GM11168 (cell line): ENCODE measurements around the gene CCK.

Experiments
- in situ Hi-C: fragments of 300-500 bp; cut with MboI; formaldehyde crosslinking; loops from one replicate; pipeline ENCODE4 v1.12.0; 2022; ENCODE audit warnings: low sequenced_read_pairs; ENCODE audit not compliant: unreplicated experiment

CCK gene

DNA sequence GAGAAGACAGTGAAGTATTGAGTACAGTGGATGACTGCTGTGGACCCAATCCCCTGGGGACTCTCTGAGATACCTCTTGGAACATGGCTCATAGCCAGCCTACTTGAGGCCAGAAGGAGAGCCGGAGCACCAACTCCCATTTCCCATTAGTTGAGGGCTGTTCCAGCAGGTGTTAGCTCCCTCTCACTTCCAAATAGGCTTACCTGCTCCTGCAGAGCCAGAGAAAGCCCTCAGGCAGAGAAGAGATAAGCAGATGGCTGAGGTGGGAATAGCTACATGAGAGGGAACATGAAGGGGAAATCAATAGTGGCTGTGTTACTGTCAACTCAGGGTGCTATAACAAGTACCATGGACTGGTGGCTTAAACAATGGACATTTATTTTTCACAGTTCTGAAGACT lies 4.6 kb upstream of the CCK start:
- in situ Hi-C loops: no loop called here

DNA sequence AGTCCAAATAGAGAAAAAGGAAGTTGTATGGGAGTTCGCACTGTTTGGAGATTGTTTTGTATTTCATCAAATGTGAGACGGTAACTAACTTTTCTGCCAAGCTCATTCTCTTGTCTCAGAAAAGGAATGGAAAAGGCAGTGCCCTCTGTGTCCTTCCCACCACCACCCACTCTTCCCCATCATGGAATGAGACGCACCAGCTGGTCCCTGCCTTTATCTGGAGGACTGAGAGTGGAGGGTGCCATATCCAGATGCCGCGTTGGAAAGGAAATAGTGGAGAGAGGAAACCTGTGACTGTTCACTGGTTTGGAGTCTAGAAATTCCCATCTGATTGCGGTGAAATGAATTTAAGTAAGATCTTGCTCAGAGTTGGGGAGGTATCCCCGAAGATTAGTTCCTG lies 3.7 kb upstream of the CCK start:
- in situ Hi-C loops: no loop called here

DNA sequence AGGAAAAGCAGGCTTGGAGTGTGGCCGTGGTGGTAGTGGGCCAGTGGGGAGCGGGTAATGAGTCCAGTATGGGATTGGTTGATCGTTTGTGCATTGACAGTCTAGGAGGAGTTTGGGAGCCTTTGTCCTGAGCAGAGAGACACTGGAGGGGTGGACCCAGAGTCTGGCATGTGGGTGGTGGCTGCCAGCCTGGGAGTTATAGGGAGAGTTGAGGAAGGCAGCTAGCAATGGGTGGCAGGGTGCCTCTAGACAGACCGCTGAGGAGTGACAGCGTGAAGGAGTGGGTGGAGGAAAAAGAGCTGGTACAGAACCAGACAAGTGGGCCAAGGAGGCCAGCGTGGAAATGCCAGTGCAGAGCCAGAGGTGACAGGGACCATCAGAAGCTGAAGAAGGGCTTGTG lies 1.9 kb upstream of the CCK start:
- in situ Hi-C loops: no loop called here

DNA sequence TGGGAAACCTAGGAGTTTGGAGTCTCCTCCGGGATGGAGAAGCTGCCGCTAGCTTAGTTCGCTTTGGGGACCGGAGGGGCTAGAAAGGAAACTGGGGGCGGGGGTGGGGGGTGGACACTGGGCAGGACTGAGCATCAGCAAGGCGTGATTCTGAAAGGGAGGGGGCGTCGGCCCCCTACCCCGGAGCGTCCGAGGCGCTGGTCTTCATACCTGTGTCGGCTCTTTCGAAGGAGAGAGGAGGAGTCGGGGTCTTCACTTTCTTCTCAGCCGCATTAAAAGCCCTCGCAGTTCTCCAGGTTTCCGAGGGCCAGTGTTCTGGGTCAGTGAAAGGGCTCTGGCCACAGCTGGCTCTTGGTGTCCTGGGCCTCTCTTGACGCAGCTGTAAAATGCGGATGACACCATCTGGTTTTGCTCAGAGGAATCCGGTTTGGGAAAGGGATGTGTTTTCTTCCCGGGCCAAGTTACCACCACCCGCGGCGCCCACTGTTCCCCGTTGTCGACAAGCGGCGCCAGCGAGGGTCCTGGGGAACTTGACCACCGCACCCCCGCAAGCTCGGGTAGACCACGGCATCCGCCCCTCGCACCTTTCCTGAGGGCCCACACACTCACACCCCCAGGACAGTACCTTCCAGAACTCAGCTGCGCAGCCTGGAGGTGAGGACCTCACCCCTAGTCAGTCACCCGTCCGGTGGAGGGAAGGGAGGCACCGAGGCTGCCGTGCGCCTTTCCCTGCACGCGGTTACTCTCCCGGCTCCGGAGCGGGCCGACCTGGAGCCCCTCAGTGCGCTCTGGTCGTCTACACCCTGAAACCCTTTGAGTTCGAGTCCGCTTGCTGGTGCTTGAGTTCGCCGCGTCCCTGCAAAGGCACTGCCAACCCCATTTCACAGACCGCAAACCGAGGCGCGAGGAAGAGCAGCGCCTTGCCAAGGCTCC lies 660 bp downstream of the CCK start:
- in situ Hi-C loops: no loop called here

DNA sequence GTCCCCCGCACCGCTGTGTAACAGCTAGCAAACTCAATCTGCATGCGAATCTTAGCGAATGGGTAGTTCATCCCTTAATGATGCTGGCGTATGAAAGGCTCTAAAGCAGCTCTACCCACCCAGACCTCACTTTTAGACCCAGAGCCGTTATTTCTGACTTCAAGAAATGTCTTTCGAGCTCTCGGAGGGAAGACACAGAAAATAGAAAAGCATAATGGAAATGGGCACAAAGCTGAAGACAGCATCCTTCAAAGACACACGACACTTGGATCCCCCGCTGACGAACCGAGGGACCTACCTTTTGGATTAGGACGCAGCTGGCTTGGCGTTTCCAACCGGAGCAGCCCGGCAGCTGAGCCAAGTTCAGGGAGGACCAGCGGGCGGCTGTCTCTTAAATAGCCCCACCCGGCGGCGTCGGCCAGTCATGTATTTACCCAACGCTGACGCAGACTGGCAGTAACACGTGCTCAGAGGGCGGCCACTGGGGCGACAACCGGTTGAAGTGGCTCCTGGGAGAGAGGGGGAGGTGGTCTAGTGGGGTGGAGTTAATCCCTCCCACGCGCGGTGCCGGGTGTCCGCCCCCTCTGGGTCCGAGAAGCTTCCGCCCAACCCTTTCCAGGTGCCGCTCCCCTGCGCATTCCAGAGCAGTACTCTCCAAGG lies 1.5 kb downstream of the CCK start:
- in situ Hi-C loops: no loop called here

DNA sequence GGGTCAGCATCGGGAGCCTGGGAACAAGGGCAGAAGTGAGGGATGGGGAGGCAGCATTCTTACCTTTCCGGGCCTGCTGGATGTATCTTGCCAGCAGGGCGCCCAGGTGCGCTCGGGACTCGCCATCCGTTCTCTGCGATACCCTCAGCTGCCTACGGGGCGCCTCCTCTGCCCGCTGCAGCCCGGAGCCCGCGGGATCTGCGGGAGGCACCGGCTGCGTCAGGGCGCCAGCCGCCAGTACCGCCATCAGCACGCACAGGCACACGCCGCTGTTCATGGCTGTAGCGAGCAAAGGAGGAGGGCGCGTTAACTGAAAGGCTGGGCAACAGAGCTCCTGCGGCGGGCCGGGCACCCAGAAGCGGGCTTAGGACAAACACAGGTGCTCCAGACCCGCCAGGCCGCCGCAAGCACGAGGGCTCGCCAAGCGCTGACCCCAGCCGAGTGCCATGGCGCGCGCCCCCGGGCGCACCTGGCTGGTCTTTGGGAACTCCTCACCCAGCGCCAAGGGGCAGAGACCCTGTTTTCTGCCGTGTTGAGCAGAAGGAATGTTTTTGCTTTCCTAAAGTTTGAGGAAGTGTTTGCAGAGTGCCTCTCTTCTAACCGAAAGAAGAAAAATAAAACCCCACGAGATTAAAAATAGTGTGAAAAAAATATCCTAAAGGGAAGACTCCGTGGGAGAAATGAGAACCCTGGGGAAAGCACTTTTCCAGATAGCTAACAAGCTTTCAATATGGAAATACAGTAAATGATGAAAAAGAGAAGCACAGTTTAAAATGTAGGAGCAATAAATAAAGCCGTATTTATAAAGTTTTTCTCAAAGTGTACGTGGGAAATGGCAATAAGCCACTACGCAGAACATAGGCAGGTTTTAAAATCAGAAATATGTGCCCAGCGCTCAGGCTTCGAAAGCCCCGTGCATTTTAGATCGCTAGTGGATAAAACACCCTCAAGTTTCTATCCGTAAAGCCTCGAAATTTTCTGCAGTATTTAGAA lies 2.3 kb downstream of the CCK start:
- in situ Hi-C loops: no loop called here

DNA sequence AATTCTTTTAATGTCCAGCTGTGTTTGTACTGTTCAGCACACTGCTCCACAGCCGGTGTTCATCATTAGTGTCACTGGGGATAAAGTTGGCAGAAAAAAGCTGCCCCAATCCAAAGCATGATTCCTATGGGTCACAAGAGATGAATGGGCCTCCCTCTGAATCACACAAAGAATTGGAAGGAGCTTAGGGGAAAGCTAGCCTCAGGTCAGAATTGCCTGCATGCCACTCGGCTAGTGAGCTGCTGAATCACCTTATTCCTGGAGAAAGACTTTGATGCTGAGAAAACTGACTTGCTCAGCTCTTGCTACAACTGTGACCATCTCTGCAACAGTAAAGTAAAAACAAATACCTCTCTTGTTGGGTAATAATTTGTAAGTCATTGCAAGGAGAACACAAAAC lies 3.5 kb downstream of the CCK start:
- in situ Hi-C loops: no loop called here

DNA sequence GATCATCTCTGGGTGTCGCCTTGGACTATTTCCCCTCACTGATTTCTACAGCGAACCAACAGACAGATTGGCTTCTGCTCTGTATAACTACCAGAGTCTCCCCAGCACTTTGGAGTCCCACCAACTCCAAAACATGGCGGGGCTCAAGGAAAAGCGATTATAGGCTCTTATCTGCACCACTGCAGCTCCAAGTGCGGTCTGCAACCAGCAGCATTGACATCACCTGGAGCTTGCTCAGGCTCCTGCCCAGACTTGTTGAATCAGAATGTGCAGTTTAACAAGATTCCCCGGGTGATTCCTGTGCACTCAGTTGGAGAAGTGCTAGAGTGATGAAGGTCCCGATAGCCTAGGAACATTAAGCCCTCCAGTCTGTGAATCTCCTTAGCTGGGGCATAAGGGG lies 9.0 kb downstream of the CCK start:
- in situ Hi-C loops: no loop called here

DNA sequence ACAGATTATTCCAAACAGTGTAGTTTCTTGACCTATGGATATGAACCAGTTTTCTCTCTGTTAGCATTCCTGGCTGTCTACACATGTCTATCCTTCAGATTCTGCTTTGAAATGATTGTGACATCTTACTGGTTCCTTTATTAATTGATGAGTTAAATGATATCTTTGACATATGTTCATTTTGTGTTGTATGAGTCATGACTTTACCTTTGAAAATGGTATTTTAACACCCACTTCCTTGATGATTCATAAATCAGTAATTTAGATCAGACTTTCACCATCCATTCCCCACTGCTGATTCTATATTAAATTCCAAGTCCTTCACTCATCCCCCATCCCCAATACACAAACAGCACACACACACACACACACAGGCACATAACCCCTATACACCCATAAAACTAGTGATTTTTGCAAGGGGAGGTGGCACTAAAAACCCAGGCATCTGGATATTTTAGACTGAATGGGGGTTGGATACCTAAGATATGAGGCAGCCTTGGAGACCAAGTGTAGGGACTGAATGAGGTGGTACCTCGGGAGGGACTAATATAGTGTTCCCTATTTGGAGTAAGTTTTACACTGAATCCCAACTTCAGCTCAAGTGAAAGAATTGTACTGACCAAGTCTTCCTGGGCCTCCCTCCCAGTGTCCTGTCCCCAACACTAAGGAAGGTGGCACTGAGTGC lies 9.7 kb downstream of the CCK start:
- in situ Hi-C loops: no loop called here

DNA sequence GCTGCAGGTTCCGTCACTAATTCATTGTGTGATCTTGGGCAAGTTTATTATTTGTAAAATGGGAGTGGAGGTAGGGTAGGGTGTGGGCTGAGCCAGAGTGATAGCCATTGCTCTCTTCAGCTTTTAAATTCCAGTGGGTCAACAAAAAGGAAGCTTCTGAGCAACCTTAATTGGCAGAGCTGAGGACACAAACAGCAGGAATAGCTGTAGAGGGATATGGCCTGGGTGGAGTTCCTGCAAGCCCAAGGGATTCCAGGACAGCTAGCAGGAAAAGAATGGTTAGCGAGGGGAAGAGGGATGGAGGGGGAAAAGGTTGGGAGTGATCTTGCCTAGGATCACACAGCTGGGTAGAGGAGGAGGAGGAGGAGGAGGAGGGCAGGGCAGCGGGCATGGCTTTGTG lies 11.4 kb downstream of the CCK start:
- in situ Hi-C loops: no loop called here

DNA sequence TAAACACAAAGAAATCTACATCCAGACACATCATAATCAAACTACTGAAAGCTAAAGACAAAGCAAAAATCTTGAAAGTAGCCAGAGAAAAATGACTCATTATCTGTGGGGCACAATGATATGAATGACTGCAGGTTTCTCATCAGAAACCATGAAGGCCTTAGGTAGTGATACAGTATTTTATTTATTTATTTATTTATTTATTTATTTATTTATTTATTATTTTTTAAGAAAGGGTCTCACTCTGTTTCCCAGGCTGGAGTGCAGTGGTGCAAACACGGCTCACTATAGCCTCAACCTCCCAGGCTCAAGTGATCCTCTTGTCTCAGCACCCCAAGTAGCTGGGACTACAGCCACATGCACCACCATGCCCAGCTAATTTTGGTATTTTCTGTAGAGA lies 15.2 kb downstream of the CCK start:
- in situ Hi-C loops: no loop called here

DNA sequence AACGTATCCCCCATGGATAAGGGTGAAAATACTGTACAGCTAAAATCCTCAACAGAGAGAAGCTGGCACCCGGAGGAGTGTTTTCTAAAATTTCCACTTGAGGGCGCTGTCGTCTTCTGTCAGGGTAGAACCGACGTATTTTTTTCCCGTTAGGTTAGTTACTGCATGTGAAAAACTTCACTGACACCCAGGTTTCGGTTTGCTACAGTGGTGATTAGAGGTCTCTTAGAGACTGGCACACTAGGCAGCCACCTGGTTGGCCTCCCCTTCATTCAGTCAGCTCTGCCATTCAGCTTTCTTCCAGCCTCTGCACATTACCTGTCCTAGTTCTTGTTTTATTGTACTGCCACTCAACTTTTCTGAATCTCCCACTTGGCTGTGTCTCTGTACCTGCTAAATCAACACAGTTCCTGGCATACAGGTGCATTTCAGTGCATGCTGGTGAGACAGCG lies 18.4 kb downstream of the CCK start:
- in situ Hi-C loops: loop anchor here (5.0 kb wide), 1 partner anchor 190 kb away; no protein-coding TSS in a partner anchor

DNA sequence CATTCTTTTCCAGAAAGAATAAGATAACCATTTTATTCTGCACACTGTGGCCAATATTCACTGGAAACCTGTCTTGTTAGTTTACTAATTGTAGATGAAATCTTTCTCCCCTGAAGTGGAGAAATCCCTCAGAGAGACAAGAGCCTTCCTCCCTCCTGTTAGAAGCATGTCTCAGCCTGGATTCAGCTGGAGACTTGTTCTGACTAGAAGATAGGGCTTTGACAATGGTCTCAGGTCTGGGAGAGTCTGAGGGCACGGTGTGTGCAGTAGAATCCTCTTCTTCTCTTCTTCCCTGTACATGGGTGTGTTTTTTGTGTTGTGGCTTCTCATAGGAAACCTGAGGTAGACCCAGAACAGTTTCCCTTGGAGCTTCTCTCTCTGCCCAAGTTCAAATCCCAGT lies 19.9 kb downstream of the CCK start:
- in situ Hi-C loops: loop anchor here (5.0 kb wide), 1 partner anchor 191 kb away; no protein-coding TSS in a partner anchor

DNA sequence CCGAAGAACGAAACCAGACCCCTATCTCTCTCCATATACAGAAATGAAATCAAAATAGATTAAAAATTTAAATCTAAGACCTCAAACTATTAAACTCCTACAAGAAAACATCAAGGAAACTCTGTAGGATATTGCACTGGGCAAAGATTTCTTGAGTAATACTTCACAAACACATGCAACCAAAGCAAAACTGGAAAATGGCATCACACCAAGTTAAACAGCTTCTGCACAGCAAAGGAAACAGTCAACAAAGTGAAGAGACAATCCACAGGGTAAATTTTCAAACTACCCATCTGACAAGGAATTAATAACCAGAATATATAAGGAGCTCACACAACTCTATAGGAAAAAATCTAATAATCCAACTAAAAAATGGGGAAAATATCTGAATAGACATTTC lies 29.4 kb downstream of the CCK start:
- in situ Hi-C loops: no loop called here

DNA sequence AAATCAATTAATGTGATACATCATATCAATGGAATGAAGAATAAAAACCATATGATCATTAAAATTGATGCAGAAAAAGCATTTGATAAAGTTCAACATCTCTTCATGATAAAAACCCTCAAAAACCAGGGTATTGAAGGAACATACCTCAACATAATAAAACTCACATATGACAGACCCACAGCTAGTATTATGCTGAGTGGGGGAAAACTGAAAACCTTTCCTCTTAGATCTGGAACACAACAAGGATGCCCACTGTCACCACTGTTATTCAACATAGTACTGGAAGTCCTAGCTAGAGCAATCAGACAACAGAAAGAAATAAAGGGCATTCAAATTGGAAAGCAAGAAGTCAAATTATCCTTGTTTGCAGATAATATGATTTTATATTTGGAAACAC lies 30.5 kb downstream of the CCK start:
- in situ Hi-C loops: no loop called here

DNA sequence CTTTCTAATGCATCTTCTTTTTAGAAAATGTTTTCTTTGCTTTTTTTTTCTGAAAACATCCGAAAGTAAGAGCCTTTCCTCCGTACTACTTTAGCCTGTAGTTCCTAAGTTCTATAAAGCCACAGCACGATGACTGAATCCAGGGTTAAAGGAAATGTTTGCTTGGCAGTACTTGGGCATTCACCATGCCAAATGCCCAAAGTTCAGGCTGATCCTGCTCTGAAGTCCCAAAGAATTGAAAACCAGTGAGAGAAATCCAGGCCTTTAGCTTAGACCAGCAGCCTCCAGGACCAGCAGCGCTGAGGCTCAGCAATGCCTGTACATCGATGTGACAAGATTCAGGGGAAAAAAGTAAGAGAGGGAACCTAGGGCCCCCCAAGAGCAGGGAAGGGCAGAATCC lies 35.1 kb downstream of the CCK start:
- in situ Hi-C loops: no loop called here

DNA sequence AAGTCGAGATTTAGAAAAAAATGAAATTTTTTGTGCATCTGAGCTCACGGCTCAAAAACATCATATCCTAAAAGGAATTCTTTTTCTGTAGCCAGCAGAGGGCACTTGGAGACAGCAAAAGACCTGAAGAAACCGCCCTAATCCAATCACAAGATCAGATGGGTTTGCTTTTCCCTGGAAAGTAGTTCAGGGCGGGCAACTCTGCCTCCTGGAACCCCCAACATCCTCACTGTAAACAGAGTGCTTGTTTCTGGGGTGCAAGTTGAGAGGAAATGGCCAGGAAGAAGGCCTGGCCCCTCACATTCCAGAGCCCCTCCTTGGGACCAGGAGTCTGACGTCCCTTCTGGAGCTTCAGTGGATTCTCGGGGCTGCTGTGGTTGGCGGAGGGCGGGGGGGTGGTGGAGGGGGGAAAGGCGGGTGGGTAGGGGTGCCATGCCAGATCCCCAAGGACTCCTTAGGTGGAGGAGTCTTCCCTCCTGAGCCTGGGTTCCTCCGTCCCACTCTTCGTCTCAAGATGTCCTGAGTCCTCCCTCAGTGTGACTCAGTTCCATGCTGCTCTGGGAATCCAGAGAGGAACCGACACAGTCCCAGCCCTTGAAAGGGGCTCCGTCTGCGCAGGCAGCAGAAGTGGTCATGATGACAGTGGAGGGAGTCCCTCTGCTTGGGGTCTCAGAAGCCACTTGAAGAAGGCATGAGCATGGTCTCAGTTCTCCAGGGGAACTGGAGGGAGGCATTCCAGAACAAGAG lies 35.9 kb downstream of the CCK start:
- in situ Hi-C loops: no loop called here

DNA sequence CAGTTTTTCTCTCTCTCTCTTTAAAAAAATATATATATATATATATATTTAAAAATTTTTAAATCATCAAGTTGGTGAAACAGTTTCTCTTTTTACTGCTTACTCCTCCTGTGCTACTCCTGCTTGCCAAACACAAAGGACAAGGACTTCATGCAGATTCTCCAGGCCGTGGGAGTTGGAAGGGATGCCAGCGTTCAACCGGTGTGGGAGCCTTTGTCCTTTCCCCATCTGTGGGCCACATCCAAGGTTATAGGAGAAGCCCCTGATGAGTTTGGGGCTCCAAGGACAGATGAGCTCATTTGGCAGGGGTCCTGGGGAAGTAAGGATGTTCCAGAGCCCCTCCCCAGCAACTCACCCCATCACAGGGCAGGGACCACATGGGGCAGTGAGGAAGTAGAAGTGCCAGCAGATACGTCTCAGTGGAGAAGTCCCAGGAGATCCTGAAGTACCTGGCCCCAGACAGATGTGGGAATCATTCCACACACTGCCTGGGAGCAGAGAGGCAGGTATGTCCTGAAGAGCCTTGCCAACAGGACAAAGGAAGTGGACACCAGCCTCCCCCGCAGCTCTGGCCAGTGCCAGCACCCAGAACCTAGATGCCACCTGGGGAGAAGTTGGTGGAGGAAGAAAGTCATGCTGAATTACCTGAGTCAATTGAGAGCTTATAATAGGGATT lies 36.6 kb downstream of the CCK start:
- in situ Hi-C loops: no loop called here

DNA sequence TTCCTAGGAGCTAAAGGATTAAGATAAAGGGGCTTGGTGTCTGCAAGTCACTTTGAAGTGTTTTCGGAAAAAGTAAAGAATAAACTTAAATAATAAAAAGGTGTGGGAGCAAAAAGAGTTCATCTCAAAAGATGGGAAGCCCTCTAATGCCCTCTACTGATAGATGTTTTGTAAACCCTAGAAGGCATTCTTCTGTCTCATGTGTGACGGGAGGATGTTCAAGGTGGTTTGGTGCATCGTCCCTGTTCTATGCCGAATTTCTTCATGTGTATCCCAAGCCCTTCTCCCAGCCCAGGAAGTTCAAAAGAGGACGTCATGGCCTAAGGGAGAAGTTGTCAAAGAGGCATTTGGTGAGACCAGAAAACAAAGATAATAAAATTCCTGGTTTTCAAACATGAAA lies 37.2 kb downstream of the CCK start:
- in situ Hi-C loops: no loop called here
